Measurements from ENCODE around the gene C1orf159.

DNA sequence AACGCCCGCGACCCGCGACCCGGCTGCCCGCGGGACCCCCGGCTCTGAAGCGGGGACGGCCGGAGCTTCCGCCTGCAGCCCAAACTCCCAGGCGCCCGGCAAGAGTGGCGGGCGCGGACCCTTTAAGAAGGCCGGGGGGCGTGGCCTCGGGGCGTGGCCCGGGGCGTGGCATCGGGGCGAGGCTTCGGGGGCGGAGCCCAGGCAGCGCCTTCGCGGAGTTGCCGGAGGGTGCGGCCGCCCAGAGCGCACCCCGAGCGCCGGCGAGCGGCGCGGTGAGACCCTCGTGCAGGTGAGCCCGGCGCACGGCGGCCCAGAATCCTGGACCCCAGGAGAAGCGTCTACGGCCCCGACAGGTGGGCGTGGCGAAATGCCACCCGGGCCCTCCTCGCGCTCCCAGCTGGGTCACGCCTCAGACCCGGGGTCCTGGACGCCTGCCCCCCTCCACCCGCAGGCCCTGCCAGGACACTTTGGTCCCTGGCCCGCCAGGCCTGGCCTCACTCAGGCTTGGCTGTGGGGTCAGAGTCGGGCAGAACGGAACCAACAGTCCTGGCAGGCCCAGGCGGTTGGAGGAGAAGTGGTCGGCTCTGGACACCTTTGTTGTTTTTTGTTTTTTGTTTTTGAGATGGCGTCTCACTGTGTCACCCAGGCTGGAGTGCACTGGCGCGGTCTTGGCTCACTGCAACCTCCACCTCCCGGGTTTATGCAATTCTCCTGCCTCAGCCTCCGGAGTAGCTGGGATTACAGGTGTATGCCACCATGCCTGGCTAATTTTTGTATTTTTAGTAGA lies 56.2 kb downstream of the C1orf159 start:
- TF ChIP-seq, protein P1, sequence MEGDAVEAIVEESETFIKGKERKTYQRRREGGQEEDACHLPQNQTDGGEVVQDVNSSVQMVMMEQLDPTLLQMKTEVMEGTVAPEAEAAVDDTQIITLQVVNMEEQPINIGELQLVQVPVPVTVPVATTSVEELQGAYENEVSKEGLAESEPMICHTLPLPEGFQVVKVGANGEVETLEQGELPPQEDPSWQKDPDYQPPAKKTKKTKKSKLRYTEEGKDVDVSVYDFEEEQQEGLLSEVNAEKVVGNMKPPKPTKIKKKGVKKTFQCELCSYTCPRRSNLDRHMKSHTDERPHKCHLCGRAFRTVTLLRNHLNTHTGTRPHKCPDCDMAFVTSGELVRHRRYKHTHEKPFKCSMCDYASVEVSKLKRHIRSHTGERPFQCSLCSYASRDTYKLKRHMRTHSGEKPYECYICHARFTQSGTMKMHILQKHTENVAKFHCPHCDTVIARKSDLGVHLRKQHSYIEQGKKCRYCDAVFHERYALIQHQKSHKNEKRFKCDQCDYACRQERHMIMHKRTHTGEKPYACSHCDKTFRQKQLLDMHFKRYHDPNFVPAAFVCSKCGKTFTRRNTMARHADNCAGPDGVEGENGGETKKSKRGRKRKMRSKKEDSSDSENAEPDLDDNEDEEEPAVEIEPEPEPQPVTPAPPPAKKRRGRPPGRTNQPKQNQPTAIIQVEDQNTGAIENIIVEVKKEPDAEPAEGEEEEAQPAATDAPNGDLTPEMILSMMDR (conservative IDR thresholded peaks at IDR 0.05; ENCODE audit: low read depth in 2 of 2): no peak
- no peak for TF ChIP-seq CREB1 (CRISPR knock-in tag; IDR thresholded peaks at IDR 0.05; ENCODE audit: low read depth)
